Iris pigment epithelial cell (primary cell): ENCODE data around the gene CLMN.
"Not testable (repeated sequence)": the region's sequence is repeated elsewhere in the genome, so short reads cannot be mapped to it uniquely, and the experiment has no call there.

Experiments
- DNase-seq: peaks from one replicate; pipeline ENCODE4 v3.0.0-alpha.2; 2011; ENCODE audit warnings: low read depth

CLMN gene

DNA sequence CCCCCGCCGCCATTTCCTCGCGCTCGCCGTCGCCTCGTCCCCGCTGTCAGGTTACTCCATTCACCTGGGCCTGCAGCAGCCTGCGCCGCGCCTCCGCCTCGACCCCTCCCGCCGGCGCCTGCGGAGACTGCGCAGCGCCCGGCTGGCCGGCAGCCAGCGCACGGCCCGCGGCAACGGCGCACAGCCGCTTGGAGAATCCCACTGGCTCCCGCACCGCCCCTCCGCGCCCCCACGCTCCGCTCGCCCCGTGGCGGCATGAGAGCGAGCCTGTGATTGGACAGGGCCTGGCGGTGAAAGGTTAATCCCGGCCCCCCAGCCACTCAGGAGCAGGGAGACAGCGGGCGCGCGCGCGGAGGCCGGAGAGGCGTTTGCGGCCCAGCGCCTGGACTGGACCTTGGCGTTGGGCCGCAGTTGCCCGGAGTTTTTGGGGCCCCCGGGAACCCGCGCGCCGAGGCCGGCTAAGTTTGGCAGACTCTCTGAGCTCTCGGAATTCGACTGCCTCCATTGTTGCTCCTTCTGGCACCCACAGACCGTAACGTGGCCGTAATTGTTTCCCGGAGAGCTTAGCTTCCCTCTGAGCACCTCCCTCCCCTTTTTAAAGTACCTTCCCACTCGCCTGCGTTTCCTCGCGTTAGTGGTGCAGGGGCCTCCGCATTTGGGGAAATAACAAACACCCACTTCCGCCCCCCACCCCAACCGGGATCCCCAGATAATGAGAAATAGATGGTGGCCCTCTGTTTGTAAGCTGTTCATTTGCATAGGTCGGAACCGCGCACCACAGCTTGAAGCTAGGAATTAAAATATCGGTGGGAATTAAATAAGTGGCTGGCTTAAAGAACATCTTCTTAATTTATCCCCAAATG, 162.2 kb downstream of the CLMN start, which contains the start of gene DICER1:
TSS of gene DICER1 (minus strand) at position 203 of the 863 bp plus-strand sequence. CDS start 24,071 bp downstream, outside the sequence.
- peak; percentile 92 for DNase-seq

DNA sequence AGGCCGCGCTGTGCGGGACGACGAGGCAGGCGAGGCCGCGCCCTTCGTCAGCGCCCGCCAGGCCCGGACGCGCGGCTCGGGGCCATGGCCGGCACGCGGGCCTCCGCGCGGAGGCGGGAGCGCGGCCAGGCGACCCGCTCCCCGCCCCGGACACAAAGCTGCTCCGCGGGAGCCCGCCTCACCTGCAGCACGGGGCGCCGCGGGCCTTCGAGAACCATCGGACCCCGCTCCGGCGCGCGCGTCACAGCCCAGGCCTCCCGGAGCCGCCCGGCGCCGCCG, 162.7 kb downstream of the CLMN start:
- DNase-seq: peak; percentile 39

DNA sequence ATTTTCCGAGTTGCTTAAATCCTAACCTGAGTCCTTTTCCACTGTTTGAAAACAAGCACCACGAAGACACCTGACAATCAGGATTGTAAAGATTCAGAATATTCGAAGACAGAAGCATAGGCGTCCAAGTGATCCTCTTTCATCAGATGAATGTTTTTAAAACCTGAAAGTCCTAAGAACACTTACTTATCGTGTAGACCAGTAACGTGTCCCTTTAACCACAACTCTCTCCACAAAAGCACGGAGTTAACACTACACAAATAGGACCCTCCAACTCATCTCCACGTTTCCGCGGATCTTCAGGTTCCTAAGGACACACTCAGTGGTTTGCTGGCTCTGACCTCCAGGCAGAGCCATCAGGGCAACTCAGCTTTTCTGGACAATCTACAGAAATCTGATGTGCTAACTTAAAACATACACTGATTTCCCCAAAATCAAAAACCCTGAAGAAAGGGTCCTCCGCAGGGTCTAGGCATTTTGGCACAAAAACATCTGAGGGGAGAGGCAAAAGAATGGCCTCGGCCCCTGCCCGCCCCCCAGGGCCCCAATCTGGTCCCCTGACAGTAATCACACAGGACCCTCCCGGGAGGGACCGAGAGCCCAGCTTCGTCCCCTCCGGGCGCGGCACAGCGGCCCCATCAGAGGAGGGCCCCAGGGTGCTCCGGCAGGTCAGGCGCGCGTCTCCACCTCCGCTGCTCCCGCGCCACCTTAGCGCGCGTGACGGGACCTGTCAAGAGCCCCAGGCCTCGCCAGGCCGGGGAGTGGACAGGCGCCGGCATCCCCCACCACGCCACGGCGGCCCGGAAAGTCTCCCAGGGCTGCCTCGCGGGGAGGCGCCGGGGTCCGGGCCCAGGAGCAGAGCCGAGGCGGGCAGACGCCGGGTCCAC, 163.3 kb downstream of the CLMN start:
- DNase-seq: peak; percentile 33

DNA sequence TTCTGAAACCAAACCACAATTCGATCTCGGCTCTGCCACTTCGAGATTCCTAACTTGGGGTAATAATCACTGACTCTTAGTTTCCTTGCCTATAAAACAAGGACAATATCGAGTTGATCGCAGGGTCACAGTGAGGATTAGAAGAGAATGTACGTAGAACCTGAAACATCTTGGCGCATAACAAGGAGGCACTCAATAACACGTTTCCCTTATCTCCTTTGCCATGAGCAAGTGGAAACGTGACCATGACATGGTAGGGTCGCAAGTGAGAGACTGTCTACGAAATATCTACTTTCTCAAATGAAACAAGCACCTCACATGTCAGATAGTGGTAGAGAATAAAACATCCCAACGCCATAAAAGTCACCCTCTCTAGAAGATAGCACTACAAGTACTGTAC, 164.7 kb downstream of the CLMN start:
- no peak for DNase-seq

DNA sequence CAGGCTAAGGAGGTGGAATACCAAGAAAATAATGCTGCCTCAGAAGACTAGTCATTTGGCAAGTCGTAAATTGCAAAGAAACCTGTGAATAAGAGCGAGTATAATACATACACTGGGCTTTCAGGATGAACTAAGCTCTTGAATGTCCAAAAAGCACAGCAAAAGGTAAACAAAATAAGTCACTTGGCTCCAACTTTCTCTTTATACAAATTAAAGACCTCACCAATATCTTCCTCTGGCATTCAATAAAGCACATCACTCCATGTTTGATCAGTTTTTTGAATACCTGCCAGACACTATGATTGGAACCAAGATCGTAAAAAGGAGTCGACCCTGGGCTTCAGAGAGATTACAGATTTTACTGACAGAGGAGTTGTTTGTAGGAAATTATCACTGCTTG, 165.8 kb downstream of the CLMN start:
- DNase-seq: no peak

DNA sequence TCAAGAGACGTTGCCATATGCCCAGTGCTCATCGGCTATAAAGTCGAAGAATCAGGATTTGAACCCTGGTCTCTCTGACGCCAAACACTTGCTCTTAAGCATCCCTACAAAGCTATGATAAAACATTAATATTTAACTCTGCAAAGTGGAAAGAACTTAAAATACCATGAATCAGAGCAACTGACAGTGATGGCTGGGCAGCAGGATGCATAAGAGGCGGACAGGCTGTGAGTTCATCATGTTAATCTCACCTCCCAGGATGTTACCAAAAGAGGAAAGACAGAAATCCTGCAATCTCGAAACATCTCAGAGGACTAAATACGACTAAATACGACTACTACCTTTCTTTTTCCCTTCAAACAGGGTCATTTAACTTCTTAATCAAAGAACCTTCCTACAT, 168.1 kb downstream of the CLMN start:
- DNase-seq: peak; percentile 32

DNA sequence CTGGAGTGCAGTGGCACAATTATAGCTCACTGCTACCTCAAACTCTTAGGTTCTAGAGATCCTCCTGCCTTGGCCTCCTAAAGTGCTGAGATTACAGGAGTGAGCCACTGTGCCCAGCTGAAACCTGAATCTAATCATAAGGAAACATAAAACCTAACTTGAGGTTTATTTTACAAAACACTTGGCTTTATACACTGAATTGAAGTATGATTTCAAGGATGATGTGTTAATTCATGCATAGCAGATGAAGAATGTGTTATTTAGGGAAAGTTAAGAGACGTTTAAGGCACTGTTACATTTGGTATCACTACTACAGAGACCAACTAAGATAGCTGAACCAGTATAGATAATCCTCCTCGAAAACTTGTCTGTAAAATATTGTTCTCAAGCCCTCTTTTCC, 168.8 kb downstream of the CLMN start:
- DNase-seq: no peak

DNA sequence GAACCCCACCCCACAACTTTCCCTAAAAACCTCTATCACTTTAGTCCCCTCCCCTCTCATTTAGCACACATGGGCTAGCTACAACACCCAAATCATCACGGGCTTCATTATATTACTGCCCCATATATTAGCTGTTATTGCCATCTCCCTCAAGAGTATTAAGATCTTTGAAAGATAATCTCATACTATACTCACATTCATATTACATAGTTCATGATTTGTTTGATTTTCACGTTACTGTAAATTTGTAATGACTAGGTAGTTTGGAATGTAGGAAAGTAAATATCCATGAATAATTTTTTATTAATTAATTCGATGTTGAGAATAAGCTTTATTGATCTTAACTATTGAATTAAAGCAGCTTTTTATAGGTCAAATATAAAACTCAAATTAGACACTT, 170.3 kb downstream of the CLMN start:
- no peak for DNase-seq

DNA sequence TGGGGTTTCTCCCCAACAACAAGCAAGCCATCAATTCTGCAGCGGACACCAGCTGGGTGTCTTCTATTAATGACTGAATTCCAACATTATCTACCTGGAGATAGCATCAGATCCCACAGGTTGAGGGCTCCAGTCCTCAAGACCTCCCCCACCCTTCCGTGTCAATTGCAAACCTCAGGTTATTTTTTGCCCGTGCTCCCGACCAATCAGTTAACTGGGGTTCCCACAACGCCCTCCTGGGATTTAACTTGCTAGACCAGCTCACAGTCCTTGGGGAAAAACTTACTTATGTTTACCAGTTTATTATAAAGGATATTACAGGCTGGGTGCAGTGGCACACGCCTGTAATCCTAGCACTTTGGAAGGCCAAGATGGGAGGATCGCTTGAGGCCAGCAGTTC, 172.1 kb downstream of the CLMN start:
- DNase-seq: no peak

DNA sequence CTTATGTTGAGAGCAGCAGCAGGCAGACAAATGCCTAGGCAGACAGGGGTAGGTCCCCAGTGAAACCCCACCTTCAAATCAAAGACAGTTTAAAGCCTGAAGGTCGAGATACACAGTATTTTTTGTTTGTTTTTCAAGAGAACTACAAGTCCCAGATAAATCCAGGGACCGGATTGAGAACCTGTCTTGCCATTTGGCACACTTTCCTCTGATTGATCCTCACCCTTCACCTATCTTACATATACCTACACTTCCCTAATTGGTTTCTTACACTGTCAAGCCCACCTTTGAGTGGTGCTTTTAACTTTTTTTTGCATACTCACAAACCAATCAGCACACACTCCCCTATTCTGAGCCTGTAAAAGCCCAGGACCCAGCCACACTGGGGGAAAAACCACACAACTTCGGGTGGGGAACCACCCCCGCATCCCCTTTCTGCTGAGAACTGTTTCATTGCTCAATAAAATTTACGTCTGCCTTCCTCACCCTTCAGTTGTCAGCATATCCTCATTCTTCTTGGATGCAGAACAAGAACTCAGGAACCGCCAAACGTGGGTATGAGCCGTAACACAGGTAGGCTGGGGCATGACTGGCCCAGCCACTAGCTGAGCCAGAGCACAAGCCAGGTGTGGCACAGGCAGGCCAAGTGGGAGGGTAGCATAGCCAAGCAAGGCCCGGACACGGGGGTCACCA, 173.5 kb downstream of the CLMN start:
- DNase-seq: no peak

DNA sequence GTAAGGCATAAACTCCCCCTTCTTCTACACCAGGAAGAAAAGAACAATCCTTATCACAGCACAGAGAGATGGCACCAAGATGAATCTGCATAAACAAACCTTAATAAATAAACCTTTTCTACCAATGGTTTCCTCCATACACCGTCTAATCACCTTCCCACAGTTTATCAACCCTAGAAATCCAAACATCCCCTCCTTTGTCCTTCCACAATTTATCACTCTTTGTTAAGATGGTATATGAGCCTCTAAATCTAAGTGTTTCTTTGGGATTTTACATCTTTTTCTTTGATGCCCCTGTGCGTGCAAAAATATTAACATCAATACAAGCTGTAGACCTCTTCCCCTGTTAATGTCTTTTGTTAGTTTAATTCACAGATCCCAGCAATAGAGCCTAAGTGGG, 174.9 kb downstream of the CLMN start:
- no peak for DNase-seq

DNA sequence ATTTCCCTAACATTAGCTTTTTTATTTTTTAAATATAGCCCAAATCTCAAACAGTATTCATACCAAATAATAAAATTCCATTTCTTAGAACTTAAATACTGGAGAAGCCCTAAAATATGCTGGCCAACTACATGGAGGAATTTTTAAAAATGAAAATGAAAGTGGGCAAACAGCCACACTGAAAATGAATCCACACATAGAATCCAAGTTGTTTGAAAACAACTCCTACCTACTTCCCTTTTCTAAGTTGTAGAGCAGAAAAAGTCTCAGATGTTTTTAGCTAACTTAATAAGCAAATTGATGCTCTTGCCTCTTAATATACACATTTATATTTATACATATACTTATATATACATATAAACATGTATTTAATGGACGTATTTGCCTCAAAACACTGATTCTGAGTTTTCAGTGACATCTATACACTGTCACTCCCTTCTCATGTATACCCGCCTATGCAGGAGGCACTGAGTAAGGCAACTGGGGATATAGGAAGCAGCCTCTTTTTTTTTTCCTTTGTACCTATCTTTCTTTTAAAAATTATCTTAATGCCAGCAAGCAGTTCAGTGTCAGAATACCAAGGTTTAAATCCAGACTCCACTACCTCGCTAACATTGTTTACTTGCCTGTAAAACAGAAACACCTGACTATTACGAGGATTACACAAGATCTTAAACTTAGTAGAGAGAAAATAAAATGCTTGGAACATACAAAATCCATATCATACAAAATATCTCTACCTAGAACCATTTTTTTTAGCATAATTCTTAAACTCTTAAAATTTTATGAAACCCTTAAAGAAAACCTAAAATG, 175.7 kb downstream of the CLMN start:
- DNase-seq: peak; percentile 45

DNA sequence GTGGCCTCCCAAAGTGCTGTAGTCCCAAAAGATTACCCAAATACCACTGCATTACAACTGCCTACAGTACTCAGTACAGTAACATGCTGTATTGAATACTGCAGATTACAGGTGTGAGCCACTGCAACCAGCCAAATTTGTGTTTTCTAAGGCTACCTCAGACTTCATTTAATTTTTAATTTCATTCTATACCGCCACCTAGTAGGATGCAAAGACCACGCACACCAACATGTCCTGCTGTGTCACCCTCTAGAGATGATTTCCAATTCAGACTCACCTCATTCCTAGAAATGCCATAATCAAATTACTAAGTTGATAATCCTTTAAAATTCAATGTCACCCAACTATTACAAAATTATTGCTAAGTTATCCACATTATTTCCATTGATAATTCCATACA, 177.5 kb downstream of the CLMN start:
- DNase-seq: no peak

DNA sequence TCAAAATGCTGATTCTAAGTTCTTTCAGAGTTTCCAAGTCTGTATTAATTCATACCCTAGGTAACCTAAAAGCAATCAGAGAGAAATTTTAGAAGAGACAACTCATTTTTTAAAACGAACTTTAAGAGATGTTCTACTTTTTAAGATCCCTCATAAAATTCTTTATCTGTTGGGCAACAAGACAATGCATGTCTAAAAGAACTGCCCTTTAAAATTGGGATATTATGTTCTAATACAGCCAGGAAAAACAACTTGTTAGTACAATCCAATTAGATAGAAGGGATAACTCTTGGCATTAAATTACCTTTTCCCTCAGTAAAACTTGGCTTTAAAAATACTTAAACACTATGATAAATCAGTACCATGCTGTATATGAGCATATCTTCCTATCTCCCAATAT, 178.0 kb downstream of the CLMN start:
- no peak for DNase-seq

DNA sequence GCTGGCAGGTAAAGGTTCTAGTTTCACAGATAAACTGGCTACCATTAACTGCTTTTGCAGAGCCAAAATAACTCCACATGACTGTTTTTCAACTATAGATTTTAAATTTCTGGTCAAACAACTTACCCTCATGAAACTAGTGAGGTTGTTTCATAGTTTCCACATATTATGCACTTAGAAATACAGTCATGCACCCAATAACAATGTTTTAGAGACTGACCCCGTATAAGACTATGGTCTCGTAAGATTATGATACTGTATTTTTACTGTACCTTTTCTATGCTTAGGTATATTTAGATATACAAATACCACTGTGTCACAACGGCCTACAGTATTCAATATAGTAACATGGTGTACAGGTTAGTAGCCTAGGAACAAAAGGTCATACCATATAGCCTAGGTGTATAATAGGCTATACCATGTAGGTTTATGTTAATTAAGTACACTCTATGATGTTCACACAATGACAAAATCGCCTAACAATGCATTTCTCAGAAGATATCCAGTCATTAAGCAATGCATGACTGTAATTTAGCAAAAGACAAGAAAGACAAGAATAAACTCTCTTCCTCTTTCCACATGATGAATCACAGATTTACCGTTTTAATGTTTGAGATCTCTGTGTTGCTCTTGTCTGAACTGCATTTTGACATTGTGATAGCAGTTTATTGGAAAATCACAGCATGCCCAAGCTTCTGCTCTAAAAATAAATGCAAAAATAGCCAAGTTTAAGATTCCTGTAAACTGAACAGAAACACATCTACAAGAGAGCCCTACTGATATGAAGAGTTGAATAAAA, 179.4 kb downstream of the CLMN start:
- DNase-seq: peak; percentile 75

DNA sequence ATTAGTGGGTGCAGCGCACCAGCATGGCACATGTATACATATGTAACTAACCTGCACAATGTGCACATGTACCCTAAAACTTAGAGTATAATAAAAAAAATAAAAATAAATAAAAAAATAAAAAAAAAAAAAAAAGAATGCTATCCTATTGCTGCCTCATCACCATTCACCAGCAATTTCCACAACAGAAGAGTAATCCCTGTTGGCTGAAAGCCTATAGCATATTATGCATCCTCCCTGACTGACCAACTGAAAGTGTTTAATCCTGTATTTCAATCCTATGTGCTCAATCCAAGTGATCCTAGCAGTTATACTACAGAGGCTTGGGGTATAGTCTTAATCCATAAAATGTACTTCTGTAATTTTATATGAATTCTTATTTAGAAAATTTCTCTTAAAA, 180.8 kb downstream of the CLMN start:
- peak; percentile 48 for DNase-seq

DNA sequence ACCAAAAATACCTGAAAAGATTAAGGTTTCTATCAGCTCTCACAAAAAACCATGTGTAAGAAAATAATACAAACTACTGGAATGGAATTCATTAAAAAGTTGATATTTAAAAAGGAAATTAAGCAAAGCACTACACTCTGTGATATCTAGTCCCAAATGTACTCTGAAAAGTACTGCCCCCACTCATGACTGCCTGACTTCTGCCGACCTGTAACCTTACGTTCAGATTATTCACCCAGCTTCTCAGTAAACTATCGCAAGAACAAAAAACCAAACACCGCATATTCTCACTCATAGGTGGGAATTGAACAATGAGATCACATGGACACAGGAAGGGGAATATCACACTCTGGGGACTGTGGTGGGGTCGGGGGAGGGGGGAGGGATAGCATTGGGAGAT, 181.3 kb downstream of the CLMN start:
- not testable (repeated sequence) for DNase-seq

DNA sequence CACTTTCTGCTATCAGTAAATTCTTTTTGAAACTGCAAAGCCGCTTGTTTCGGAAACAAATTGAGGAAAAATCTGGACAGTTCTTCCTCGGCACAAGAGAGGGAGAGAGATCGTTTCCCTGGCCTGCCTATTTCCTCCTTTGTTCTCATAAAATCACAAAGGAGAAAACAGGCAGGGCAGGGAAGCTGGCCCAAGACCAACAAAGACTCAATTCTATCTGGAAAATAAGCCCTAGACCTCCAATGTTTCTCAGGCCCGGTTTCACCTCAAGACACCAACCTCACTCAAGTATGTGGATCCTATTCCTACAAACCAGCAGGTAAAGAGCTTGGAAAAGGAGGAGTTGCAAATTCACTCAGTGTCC, 181.9 kb downstream of the CLMN start:
- DNase-seq: no peak

DNA sequence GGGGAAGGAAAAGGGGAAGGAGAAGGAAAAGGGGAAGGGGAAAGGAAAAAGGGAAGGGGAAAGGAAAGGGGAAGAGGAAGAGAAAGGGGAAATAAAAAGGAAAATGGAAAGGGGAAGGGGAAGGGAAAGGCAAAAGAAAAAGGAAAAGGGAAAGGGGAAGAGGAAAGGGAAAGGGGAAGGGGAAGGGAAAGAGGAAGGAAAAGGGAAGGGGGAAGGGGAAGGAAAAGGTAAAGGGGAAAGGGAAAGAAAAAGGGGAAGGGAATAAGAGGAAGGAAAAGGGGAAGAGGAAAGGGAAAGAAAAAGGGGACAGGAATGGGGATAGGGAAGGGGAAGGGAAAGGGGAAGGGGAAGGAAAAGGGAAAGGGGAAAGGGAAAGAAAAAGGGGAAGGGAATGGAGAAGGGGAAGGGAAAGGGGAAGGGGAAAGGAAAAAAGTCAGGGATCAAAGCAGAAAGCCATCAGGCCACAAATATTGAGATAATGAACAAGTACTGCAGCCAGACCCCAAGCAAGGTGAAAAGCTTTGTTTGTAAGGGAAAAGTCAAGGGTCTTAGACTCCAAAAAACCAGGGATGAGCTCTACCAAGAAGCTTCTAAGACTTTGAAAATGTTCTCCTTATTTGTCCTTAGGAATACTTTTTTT, 182.4 kb downstream of the CLMN start:
- DNase-seq: no peak

DNA sequence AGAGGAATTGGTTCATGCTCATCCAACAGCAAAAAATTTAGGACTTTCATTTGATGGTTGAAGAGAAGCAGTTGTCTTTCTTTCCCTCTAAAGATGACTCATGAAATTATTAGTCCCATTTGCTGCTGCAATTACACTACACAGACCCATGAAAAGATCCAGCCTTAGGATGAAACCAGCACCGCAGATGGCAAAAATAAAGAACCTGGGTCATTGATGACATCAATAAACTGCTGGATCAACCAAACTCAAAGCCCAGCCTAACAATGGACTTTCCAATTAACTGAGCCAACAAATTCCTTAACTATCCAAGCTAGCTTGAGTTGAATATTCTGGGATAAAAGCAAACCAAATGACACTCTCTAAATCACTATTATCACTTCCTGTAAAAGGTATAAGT, 183.1 kb downstream of the CLMN start:
- no peak for DNase-seq
